HCT116 (cell line): Measurements from ENCODE around the gene RPL4. TPM values are rescaled to one million over a fixed set of nuclear protein-coding genes. Genes with fewer than 3 reads are reported as not detected.

ENCODE experiments used
- ATAC-seq: fragments of 200-7000 bp; cut with Tn5 transposase; 2 replicates; pipeline ENCODE4 v1.9.1; 2020; ENCODE audit warnings: mild to moderate bottlenecking, moderate library complexity
- BruUV-seq: library from RNA; stranded (reverse); fragments of 400-500 nt; replicated peaks from 2 replicates; lab custom pipeline; 2021; lab: Mats Ljungman, UMichigan
- CTCF ChIA-PET: fragments of 300-600 bp; sonication (Branson Sonifier 250); formaldehyde crosslinking; loops from one replicate; lab custom pipeline; 2021; ENCODE audit warnings: antibody characterized with exemption; lab: Charles Lee
- POLR2A ChIA-PET: fragments of 300-600, 350-600 bp; sonication (Branson Sonifier 250); formaldehyde crosslinking; loops from one replicate; lab custom pipeline; 2021; ENCODE audit warnings: antibody characterized with exemption; lab: Charles Lee
- RAD21 ChIA-PET, 2 experiments: fragments of 300-600 bp; sonication (Branson Sonifier 250); formaldehyde crosslinking; loops; one replicate each; lab custom pipeline; 2023; ENCODE audit warnings: low total read pairs in 2 of 2; ENCODE audit not compliant: uncharacterized antibody in 2 of 2, unreplicated experiment in 2 of 2, low non-redundant PET in 1 of 2; lab: Charles Lee
- DNase-seq: peaks from one replicate; pipeline ENCODE4 v3.0.0-alpha.2; 2010; ENCODE audit warnings: low read depth, low spot score
- H2AFZ ChIP-seq: fragments of 200-600 bp; shearing (Covaris generic), sonication (generic); 2 replicates; pipeline ENCODE4 v1.6.1; 2017; ENCODE audit warnings: low read depth, mixed run types, mixed read lengths, antibody characterized with exemption, low read length; ENCODE audit not compliant: poor library complexity, severe bottlenecking
- H3K27ac ChIP-seq: 2 replicates; pipeline ENCODE4 v1.5.1; 2012; ENCODE audit warnings: low read depth, low read length
- H3K27me3 ChIP-seq: fragments of 200-600 bp; sonication (generic); 2 replicates; pipeline ENCODE4 v1.6.1; 2016; ENCODE audit warnings: mixed run types, low read length, mixed read lengths; ENCODE audit not compliant: insufficient read depth
- H3K36me3 ChIP-seq, 2 experiments: fragments of 200-500 bp in 1 of 2; fragments of 200-600 bp in 1 of 2; sonication (Bioruptor generic) in 1 of 2; sonication (generic) in 1 of 2; 2 replicates each; pipeline versions ENCODE4 v1.5.1 to v1.6.1; 2014 to 2016; ENCODE audit warnings: low read length in 2 of 2, inconsistent platforms in 1 of 2, mixed read lengths in 1 of 2, mixed run types in 1 of 2; ENCODE audit not compliant: insufficient read depth in 2 of 2, control insufficient read depth in 1 of 2
- H3K4me1 ChIP-seq, 2 experiments: fragments of 200-600 bp in 1 of 2; sonication (generic) in 1 of 2; 2 replicates each; pipeline versions ENCODE4 v1.5.1 to v1.6.1; 2012 to 2017; ENCODE audit warnings: low read length in 2 of 2, inconsistent platforms in 1 of 2, mild to moderate bottlenecking in 1 of 2, mixed read lengths in 1 of 2, mixed run types in 1 of 2, moderate library complexity in 1 of 2; ENCODE audit not compliant: insufficient read depth in 2 of 2, control insufficient read depth in 1 of 2
- H3K4me2 ChIP-seq: fragments of 200-600 bp; sonication (generic); 2 replicates; pipeline ENCODE4 v1.6.1; 2017; ENCODE audit warnings: mixed run types, low read length, mixed read lengths
- H3K4me3 ChIP-seq, 2 experiments: fragments of 200-600 bp in 1 of 2; sonication (generic) in 1 of 2; replicated peaks in 1 of 2; 2 replicates each; pipeline ENCODE4 v1.5.1; 2011 to 2016; ENCODE audit warnings: low read length in 2 of 2, control low read depth in 1 of 2, low read depth in 1 of 2, mild to moderate bottlenecking in 1 of 2, mixed read lengths in 1 of 2, mixed run types in 1 of 2
- H3K79me2 ChIP-seq: fragments of 200-600 bp; sonication (generic); 2 replicates; pipeline ENCODE4 v1.6.1; 2017; ENCODE audit warnings: mild to moderate bottlenecking, mixed run types, low read length, moderate library complexity, mixed read lengths; ENCODE audit not compliant: insufficient read depth
- H3K9ac ChIP-seq: fragments of 200-600 bp; sonication (generic); 2 replicates; pipeline ENCODE4 v1.6.1; 2016; ENCODE audit warnings: low read length, mixed read lengths
- H3K9me2 ChIP-seq: fragments of 200-600 bp; sonication (generic), shearing (Covaris generic); 2 replicates; pipeline ENCODE4 v1.6.1; 2017; ENCODE audit warnings: mixed run types, mild to moderate bottlenecking, moderate library complexity; ENCODE audit not compliant: insufficient read depth
- H3K9me3 ChIP-seq, 2 experiments: fragments of 200-500 bp in 1 of 2; fragments of 200-600 bp in 1 of 2; sonication (Bioruptor generic) in 1 of 2; sonication (generic) in 1 of 2; 2 replicates each; pipeline ENCODE4 v1.6.1; 2014 to 2017; ENCODE audit warnings: low read length in 2 of 2, mixed read lengths in 2 of 2, inconsistent platforms in 1 of 2, low read depth in 1 of 2, mild to moderate bottlenecking in 1 of 2, mixed run types in 1 of 2, moderate library complexity in 1 of 2; ENCODE audit not compliant: control insufficient read depth in 1 of 2, insufficient read depth in 1 of 2
- H4K20me1 ChIP-seq: fragments of 200-600 bp; sonication (generic), shearing (Covaris generic); 2 replicates; pipeline ENCODE4 v1.6.1; 2017; ENCODE audit warnings: mixed run types, mild to moderate bottlenecking, moderate library complexity; ENCODE audit not compliant: insufficient read depth
- ATF3 ChIP-seq: IDR thresholded peaks from 2 replicates; pipeline ENCODE4 v1.6.1; 2012
- CBX3 ChIP-seq: IDR thresholded peaks from 2 replicates; pipeline ENCODE4 v1.6.1; 2012; ENCODE audit warnings: low read depth
- ELF1 ChIP-seq: IDR thresholded peaks from 2 replicates; pipeline ENCODE4 v1.6.1; 2012; ENCODE audit warnings: low read depth, borderline replicate concordance
- EZH2 ChIP-seq: fragments of 200-600 bp; sonication (generic); IDR thresholded peaks from 2 replicates; pipeline ENCODE4 v1.6.1; 2017; ENCODE audit warnings: antibody characterized with exemption, mixed run types
- EZH2phosphoT487 ChIP-seq: fragments of 200-600 bp; IDR thresholded peaks from 2 replicates; pipeline ENCODE4 v1.6.1; 2018; ENCODE audit warnings: antibody characterized with exemption, borderline replicate concordance
- JUND ChIP-seq: IDR thresholded peaks from 2 replicates; pipeline ENCODE4 v1.6.1; 2012
- MAX ChIP-seq: IDR thresholded peaks from 2 replicates; pipeline ENCODE4 v1.6.1; 2012
- POLR2AphosphoS5 ChIP-seq: IDR thresholded peaks from 2 replicates; pipeline ENCODE4 v1.6.1; 2011; ENCODE audit warnings: mild to moderate bottlenecking, low read depth, low read length, moderate library complexity
- RAD21 ChIP-seq: IDR thresholded peaks from 2 replicates; pipeline ENCODE4 v1.6.1; 2012; ENCODE audit warnings: low read depth, mild to moderate bottlenecking
- REST ChIP-seq: IDR thresholded peaks from 2 replicates; pipeline ENCODE4 v1.6.1; 2012; ENCODE audit warnings: low read depth
- SIN3A ChIP-seq: IDR thresholded peaks from 2 replicates; pipeline ENCODE4 v1.6.1; 2012; ENCODE audit warnings: low read depth
- SP1 ChIP-seq: IDR thresholded peaks from 2 replicates; pipeline ENCODE4 v1.6.1; 2012; ENCODE audit warnings: low read depth
- SRF ChIP-seq: IDR thresholded peaks from 2 replicates; pipeline ENCODE4 v1.6.1; 2012; ENCODE audit warnings: low read depth
- YY1 ChIP-seq: IDR thresholded peaks from 2 replicates; pipeline ENCODE4 v1.6.1; 2011; ENCODE audit warnings: low read length, low read depth, moderate library complexity, mild to moderate bottlenecking; ENCODE audit not compliant: insufficient replicate concordance; ENCODE audit errors: extremely low read depth
- ZFX ChIP-seq: fragments of 450-650 bp; IDR thresholded peaks from 2 replicates; pipeline ENCODE4 v1.6.1; 2017
- ZNF274 ChIP-seq: fragments of 200-500 bp; sonication (Bioruptor generic); IDR thresholded peaks from 2 replicates; pipeline ENCODE4 v1.6.1; 2014; ENCODE audit warnings: mild to moderate bottlenecking, low read depth, low read length, inconsistent platforms
- intact Hi-C: fragments of 100-400 bp; cut with micrococcal nuclease; formaldehyde crosslinking; loops from 2 replicates; pipeline ENCODE4 v1.10.0; 2022
- total RNA-seq: library from RNA; stranded (reverse); gene quantifications from one replicate; pipeline ENCODE4 v1.2.1, GENCODE V29; 2021; ENCODE audit not compliant: unreplicated experiment

The RPL4 gene
- total RNA-seq, 1 experiment from 2014 or later = 3,818 TPM

GRCh38 chr15:66514586-66514985 is 9.9 kb upstream of the RPL4 start:
- intact Hi-C loops = no loop called here
- no TSS peak for BruUV-seq
- ChIA-PET RAD21 (no interaction called here), CTCF (no interaction called here), POLR2A (interaction anchor here (0.9 kb wide), 1 partner anchor 9 kb away, joined by 3 read pairs; the partner anchor contains the start of gene ZWILCH)
- H3K4me3 ChIP-seq = no peak overlapping the region
- no peaks in the 10 kb centered on the region for H3K9me3 ChIP-seq
- H3K36me3 ChIP-seq = peaks cover 7 to 20% of the 10 kb centered on the region in 2 experiments
- H3K27ac ChIP-seq = no peak overlapping the region
- no peaks in the 10 kb centered on the region for H4K20me1 ChIP-seq
- DNase-seq = no peak
- TF ChIP-seq EZH2 (no peak), SRF (no peak), ATF3 (no peak), SIN3A (no peak), JUND (no peak), CBX3 (no peak), ELF1 (no peak), RAD21 (no peak), ZFX (no peak), ZNF274 (no peak), MAX (no peak), REST (no peak), EZH2phosphoT487 (no peak), SP1 (no peak), POLR2AphosphoS5 (no peak), YY1 (no peak)
- H3K4me1 ChIP-seq = peaks cover 0 to 11% of the 10 kb centered on the region in 2 experiments; a peak in 2 of 4 replicates
- no peaks in the 10 kb centered on the region for H3K9me2 ChIP-seq
- H3K4me2 ChIP-seq = no peak overlapping the region
- no peak overlapping the region for H2AFZ ChIP-seq
- 0 out of 2 replicates have a peak, but pooled peaks cover 7% of the 10 kb centered on the region for H3K79me2 ChIP-seq
- no peaks in the 10 kb centered on the region for H3K27me3 ChIP-seq
- no peak for ATAC-seq
- H3K9ac ChIP-seq = no peak overlapping the region
